ENCODE results near the gene SLC28A1.

Gene SLC28A1

GRCh38 chr15:84968301-84968700 is 83.8 kb downstream of the SLC28A1 start:
- Histone ChIP-seq H3K4me1 (ENCODE audit: insufficient read depth, low read length) (peaks cover 8% of the 10 kb centered on the region), H2AFZ (ENCODE audit: low read depth, low read length) (no peak overlapping the region), H3K9me3 (ENCODE audit: low read length) (no peaks in the 10 kb centered on the region), H3K27me3 (ENCODE audit: insufficient read depth, low read length) (no peaks in the 10 kb centered on the region), H3K36me3 (ENCODE audit: insufficient read depth, low read length) (no peaks in the 10 kb centered on the region), H3K4me3 (ENCODE audit: low read length) (no peak overlapping the region)

GRCh38 chr15:84969257-84969656 is 84.8 kb downstream of the SLC28A1 start:
- H3K27me3 ChIP-seq (ENCODE audit: insufficient read depth, low read length): no peaks in the 10 kb centered on the region
- H3K4me1 ChIP-seq (ENCODE audit: insufficient read depth, low read length): peaks cover 12% of the 10 kb centered on the region
- H3K9me3 ChIP-seq (ENCODE audit: low read length): no peaks in the 10 kb centered on the region
- H3K36me3 ChIP-seq (ENCODE audit: insufficient read depth, low read length): no peaks in the 10 kb centered on the region
- no peak overlapping the region for H2AFZ ChIP-seq (ENCODE audit: low read depth, low read length)
- H3K4me3 ChIP-seq (ENCODE audit: low read length): no peak overlapping the region

GRCh38 chr15:84970843-84971242 is 86.4 kb downstream of the SLC28A1 start:
- Histone ChIP-seq H2AFZ (ENCODE audit: low read depth, low read length) (no peak overlapping the region), H3K4me1 (ENCODE audit: insufficient read depth, low read length) (peaks cover 12% of the 10 kb centered on the region), H3K36me3 (ENCODE audit: insufficient read depth, low read length) (no peaks in the 10 kb centered on the region), H3K9me3 (ENCODE audit: low read length) (no peaks in the 10 kb centered on the region), H3K4me3 (ENCODE audit: low read length) (no peak overlapping the region), H3K27me3 (ENCODE audit: insufficient read depth, low read length) (no peaks in the 10 kb centered on the region)

GRCh38 chr15:84973492-84974460 is 89.3 kb downstream of the SLC28A1 start:
- Histone ChIP-seq H3K4me1 (ENCODE audit: insufficient read depth, low read length) (peaks cover 4% of the 10 kb centered on the region), H3K36me3 (ENCODE audit: insufficient read depth, low read length) (no peaks in the 10 kb centered on the region), H2AFZ (ENCODE audit: low read depth, low read length) (no peak overlapping the region), H3K9me3 (ENCODE audit: low read length) (no peaks in the 10 kb centered on the region), H3K4me3 (ENCODE audit: low read length) (no peak overlapping the region), H3K27me3 (ENCODE audit: insufficient read depth, low read length) (peaks cover 8% of the 10 kb centered on the region)

- H3K27me3 ChIP-seq (ENCODE audit: insufficient read depth, low read length): peaks cover 18% of the 10 kb centered on the region
Measured at GRCh38 chr15:84975871-84976351, 91.4 kb downstream of the SLC28A1 start.

GRCh38 chr15:84976746-84977345 is 92.4 kb downstream of the SLC28A1 start:
- Histone ChIP-seq H3K36me3 (ENCODE audit: insufficient read depth, low read length) (no peaks in the 10 kb centered on the region), H3K9me3 (ENCODE audit: low read length) (no peaks in the 10 kb centered on the region), H2AFZ (ENCODE audit: low read depth, low read length) (no peak overlapping the region), H3K4me3 (ENCODE audit: low read length) (no peak overlapping the region), H3K4me1 (ENCODE audit: insufficient read depth, low read length) (peaks cover 10% of the 10 kb centered on the region), H3K27me3 (ENCODE audit: insufficient read depth, low read length) (peaks cover 18% of the 10 kb centered on the region)

More at GRCh38 chr15:84975871-84976351, 91.4 kb downstream of the SLC28A1 start:
- Histone ChIP-seq H2AFZ (ENCODE audit: low read depth, low read length) (no peak overlapping the region), H3K4me1 (ENCODE audit: insufficient read depth, low read length) (peaks cover 10% of the 10 kb centered on the region), H3K9me3 (ENCODE audit: low read length) (no peaks in the 10 kb centered on the region), H3K4me3 (ENCODE audit: low read length) (no peak overlapping the region), H3K36me3 (ENCODE audit: insufficient read depth, low read length) (no peaks in the 10 kb centered on the region)

- H3K27me3 ChIP-seq (ENCODE audit: insufficient read depth, low read length): peaks cover 18% of the 10 kb centered on the region
- no peaks in the 10 kb centered on the region for H3K9me3 ChIP-seq (ENCODE audit: low read length)
- H3K4me3 ChIP-seq (ENCODE audit: low read length): peak overlapping the region; percentile 93
- H3K36me3 ChIP-seq (ENCODE audit: insufficient read depth, low read length): no peaks in the 10 kb centered on the region
- peak overlapping the region; percentile 96 for H2AFZ ChIP-seq (ENCODE audit: low read depth, low read length)
- peaks cover 5% of the 10 kb centered on the region for H3K4me1 ChIP-seq (ENCODE audit: insufficient read depth, low read length)
Measured at GRCh38 chr15:84979651-84980050, 95.2 kb downstream of the SLC28A1 start.

GRCh38 chr15:84980196-84981053 is 96.0 kb downstream of the SLC28A1 start:
- no peaks in the 10 kb centered on the region for H3K9me3 ChIP-seq (ENCODE audit: low read length)
- H3K4me3 ChIP-seq (ENCODE audit: low read length): peak overlapping the region; percentile 93
- H3K36me3 ChIP-seq (ENCODE audit: insufficient read depth, low read length): no peaks in the 10 kb centered on the region
- H2AFZ ChIP-seq (ENCODE audit: low read depth, low read length): peak overlapping the region; percentile 96
- H3K27me3 ChIP-seq (ENCODE audit: insufficient read depth, low read length): peaks cover 18% of the 10 kb centered on the region
- peaks cover 5% of the 10 kb centered on the region for H3K4me1 ChIP-seq (ENCODE audit: insufficient read depth, low read length)

GRCh38 chr15:84981054-84981710 is 96.7 kb downstream of the SLC28A1 start:
- H3K27me3 ChIP-seq (ENCODE audit: insufficient read depth, low read length): peaks cover 18% of the 10 kb centered on the region
- no peaks in the 10 kb centered on the region for H3K36me3 ChIP-seq (ENCODE audit: insufficient read depth, low read length)
- peaks cover 5% of the 10 kb centered on the region for H3K4me1 ChIP-seq (ENCODE audit: insufficient read depth, low read length)
- H3K4me3 ChIP-seq (ENCODE audit: low read length): peak overlapping the region; percentile 93
- no peaks in the 10 kb centered on the region for H3K9me3 ChIP-seq (ENCODE audit: low read length)
- H2AFZ ChIP-seq (ENCODE audit: low read depth, low read length): peak overlapping the region; percentile 96

GRCh38 chr15:84981711-84982300 is 97.3 kb downstream of the SLC28A1 start, which contains the start of gene PDE8A:
PDE8A (plus strand) TSS chr15:84981856; CDS start chr15:84982163, 307 bp downstream.
- H2AFZ ChIP-seq (ENCODE audit: low read depth, low read length): peak within 1 kb of the TSS; percentile 96
- no peaks in the 10 kb centered on the region for H3K36me3 ChIP-seq (ENCODE audit: insufficient read depth, low read length)
- no peaks in the 10 kb centered on the region for H3K9me3 ChIP-seq (ENCODE audit: low read length)
- H3K27me3 ChIP-seq (ENCODE audit: insufficient read depth, low read length): peaks cover 18% of the 10 kb centered on the region
- H3K4me1 ChIP-seq (ENCODE audit: insufficient read depth, low read length): peaks cover 5% of the 10 kb centered on the region
- H3K4me3 ChIP-seq (ENCODE audit: low read length): peak within 1 kb of the TSS; percentile 93

GRCh38 chr15:84982301-84982920 is 97.9 kb downstream of the SLC28A1 start:
- peaks cover 18% of the 10 kb centered on the region for H3K27me3 ChIP-seq (ENCODE audit: insufficient read depth, low read length)
- peak overlapping the region; percentile 89 for H2AFZ ChIP-seq (ENCODE audit: low read depth, low read length)
- no peaks in the 10 kb centered on the region for H3K9me3 ChIP-seq (ENCODE audit: low read length)
- H3K36me3 ChIP-seq (ENCODE audit: insufficient read depth, low read length): no peaks in the 10 kb centered on the region
- peaks cover 5% of the 10 kb centered on the region for H3K4me1 ChIP-seq (ENCODE audit: insufficient read depth, low read length)
- H3K4me3 ChIP-seq (ENCODE audit: low read length): peak overlapping the region; percentile 93
